Measurements from ENCODE around the gene PRR14L. TPM values are rescaled to one million over a fixed set of nuclear protein-coding genes. Genes with fewer than 3 reads are reported as not detected.

The PRR14L gene
- total and polyA plus RNA-seq, 2 donors (not counting 3 experiments of a cell fraction or from before 2014, with no cell fraction given), result 13.1 to 53.8 TPM

DNA sequence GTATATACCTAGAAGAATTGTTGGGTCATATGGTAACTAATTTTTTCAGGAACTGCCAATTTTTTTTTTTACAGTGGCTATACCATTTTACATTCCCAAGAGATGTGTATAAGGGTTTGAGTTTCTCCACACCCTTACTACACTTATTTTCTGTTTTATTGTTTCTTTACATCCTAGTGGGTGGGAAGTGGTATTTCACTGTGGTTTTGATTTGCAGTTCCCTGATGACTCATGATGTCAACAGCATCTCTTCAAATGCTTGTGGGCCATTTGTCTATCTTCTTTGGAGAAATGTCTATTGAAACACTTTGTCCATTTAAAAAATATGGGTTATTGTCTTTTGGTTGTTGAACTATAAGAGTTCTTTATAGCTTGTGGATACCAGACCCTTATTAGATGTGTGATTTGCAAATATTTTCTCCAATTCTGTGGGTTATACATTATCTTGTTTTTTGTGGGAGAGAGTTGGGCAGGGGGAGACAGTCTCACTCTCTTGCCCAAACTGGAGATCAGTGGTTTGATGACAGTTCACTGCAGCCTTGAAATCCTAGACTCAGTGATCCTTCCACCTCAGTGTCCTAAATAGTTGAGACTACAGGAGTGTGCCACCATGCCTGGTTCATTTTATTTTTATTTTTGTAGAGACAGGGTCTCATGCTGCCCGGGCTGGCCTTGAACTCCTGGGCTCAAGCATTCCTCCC, 57.6 kb downstream of the PRR14L start:
- BruUV-seq (replicated peaks), result no TSS peak
- dilution Hi-C loops (cut with MboI; ENCODE audit: extremely low pct_ligation_motif_present, low sequenced_read_pairs) (no loop called here), intact Hi-C loops (cut with micrococcal nuclease) (no loop called here)
- no peak overlapping the region for H3K9ac ChIP-seq (replicated peaks; ENCODE audit: extremely low read depth, insufficient read depth, low read length)
- H3K4me3 ChIP-seq (replicated peaks in 1 of 3; ENCODE audit: insufficient read depth in 1 of 3, low read depth in 1 of 3, low read length in 3 of 3), result no peak overlapping the region
- H3K9me1 ChIP-seq (replicated peaks; ENCODE audit: control insufficient read depth, extremely low read depth, insufficient read depth, low read length), result no peaks in the 10 kb centered on the region
- peaks cover 3% of the 10 kb centered on the region for H3K4me1 ChIP-seq (ENCODE audit: control insufficient read depth, extremely low read depth, insufficient read depth, low read length)
- H3K27me3 ChIP-seq (ENCODE audit: control insufficient read depth in 2 of 2, insufficient read depth in 2 of 2, low read length in 2 of 2), result no peaks in the 10 kb centered on the region
- H2AFZ ChIP-seq (ENCODE audit: low read depth, low read length), result no peak overlapping the region
- TF ChIP-seq FOS (IDR thresholded peaks at IDR 0.05; ENCODE audit: borderline replicate concordance, insufficient read depth, low read length) (peak; percentile 55), POLR2A (IDR thresholded peaks at IDR 0.05; ENCODE audit: low read depth, low read length) (no peak), MYC (IDR thresholded peaks at IDR 0.05; ENCODE audit: low read depth, low read length) (no peak), POLR2AphosphoS5 (IDR thresholded peaks at IDR 0.05; ENCODE audit: insufficient read depth, low read depth, low read length) (no peak), JUN (IDR thresholded peaks at IDR 0.05; ENCODE audit: borderline replicate concordance, insufficient read depth, insufficient read length, low read depth) (no peak)
- TF ChIP-seq, protein P1, sequence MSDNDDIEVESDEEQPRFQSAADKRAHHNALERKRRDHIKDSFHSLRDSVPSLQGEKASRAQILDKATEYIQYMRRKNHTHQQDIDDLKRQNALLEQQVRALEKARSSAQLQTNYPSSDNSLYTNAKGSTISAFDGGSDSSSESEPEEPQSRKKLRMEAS (IDR thresholded peaks at IDR 0.05; ENCODE audit: insufficient read depth, insufficient read length), result no peak
- peaks cover 4 to 16% of the 10 kb centered on the region in 2 experiments for H3K36me3 ChIP-seq (ENCODE audit: control insufficient read depth in 2 of 2, extremely low read depth in 1 of 2, insufficient read depth in 2 of 2, low read length in 2 of 2)
- POLR2A ChIA-PET, result no interaction called here
- H3K79me2 ChIP-seq (ENCODE audit: control insufficient read depth, insufficient read depth, low read length), result no peaks in the 10 kb centered on the region
- no peak overlapping the region for H3K4me2 ChIP-seq (ENCODE audit: insufficient read depth, low read length)
- DNase-seq (ENCODE audit: low read depth, low spot score), result no peak
- CTCF ChIA-PET, result no interaction called here
- H3K27ac ChIP-seq (ENCODE audit: insufficient read depth, low read depth, low read length), result no peak overlapping the region
- H3K9me3 ChIP-seq (replicated peaks; ENCODE audit: control insufficient read depth, insufficient read depth, low read length), result no peaks in the 10 kb centered on the region
- no peak for FAIRE-seq
- no peaks in the 10 kb centered on the region for H4K20me1 ChIP-seq (replicated peaks; ENCODE audit: control insufficient read depth, extremely low read depth, insufficient read depth, low read length)

- no peak overlapping the region for H3K27ac ChIP-seq (ENCODE audit: insufficient read depth, low read depth, low read length)
- no peak overlapping the region for H3K4me2 ChIP-seq (ENCODE audit: insufficient read depth, low read length)
- no peak overlapping the region for H3K9ac ChIP-seq (replicated peaks; ENCODE audit: extremely low read depth, insufficient read depth, low read length)
- ChIA-PET POLR2A (no interaction called here), CTCF (interaction anchor here (1.5 kb wide), 1 partner anchor 26 kb away, joined by 5 read pairs; no protein-coding TSS in a partner anchor)
- TF ChIP-seq, protein P1 (IDR thresholded peaks at IDR 0.05; ENCODE audit: insufficient read depth, insufficient read length), result no peak
- TF ChIP-seq MYC (IDR thresholded peaks at IDR 0.05; ENCODE audit: low read depth, low read length) (no peak), POLR2A (IDR thresholded peaks at IDR 0.05; ENCODE audit: low read depth, low read length) (no peak), POLR2AphosphoS5 (IDR thresholded peaks at IDR 0.05; ENCODE audit: insufficient read depth, low read depth, low read length) (no peak), FOS (IDR thresholded peaks at IDR 0.05; ENCODE audit: borderline replicate concordance, insufficient read depth, low read length) (no peak), GATA2 (IDR thresholded peaks at IDR 0.05; ENCODE audit: insufficient read depth, insufficient read length, low read depth, low read length) (no peak), JUN (IDR thresholded peaks at IDR 0.05; ENCODE audit: borderline replicate concordance, insufficient read depth, insufficient read length, low read depth) (no peak), EZH2 (IDR thresholded peaks at IDR 0.05; ENCODE audit: borderline replicate concordance, low read depth, low read length, severe bottlenecking) (no peak)
- TF ChIP-seq, protein P2, sequence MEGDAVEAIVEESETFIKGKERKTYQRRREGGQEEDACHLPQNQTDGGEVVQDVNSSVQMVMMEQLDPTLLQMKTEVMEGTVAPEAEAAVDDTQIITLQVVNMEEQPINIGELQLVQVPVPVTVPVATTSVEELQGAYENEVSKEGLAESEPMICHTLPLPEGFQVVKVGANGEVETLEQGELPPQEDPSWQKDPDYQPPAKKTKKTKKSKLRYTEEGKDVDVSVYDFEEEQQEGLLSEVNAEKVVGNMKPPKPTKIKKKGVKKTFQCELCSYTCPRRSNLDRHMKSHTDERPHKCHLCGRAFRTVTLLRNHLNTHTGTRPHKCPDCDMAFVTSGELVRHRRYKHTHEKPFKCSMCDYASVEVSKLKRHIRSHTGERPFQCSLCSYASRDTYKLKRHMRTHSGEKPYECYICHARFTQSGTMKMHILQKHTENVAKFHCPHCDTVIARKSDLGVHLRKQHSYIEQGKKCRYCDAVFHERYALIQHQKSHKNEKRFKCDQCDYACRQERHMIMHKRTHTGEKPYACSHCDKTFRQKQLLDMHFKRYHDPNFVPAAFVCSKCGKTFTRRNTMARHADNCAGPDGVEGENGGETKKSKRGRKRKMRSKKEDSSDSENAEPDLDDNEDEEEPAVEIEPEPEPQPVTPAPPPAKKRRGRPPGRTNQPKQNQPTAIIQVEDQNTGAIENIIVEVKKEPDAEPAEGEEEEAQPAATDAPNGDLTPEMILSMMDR (IDR thresholded peaks at IDR 0.05; ENCODE audit: extremely low read depth in 1 of 2, insufficient read depth in 1 of 2, low read depth in 1 of 2, low read length in 2 of 2), result no peak
- no peak overlapping the region for H3K4me3 ChIP-seq (replicated peaks in 1 of 3; ENCODE audit: insufficient read depth in 1 of 3, low read depth in 1 of 3, low read length in 3 of 3)
- BruUV-seq (replicated peaks), result no TSS peak
- H3K36me3 ChIP-seq (ENCODE audit: control insufficient read depth in 2 of 2, extremely low read depth in 1 of 2, insufficient read depth in 2 of 2, low read length in 2 of 2), result peaks cover 4 to 13% of the 10 kb centered on the region in 2 experiments
- DNase-seq (ENCODE audit: low read depth, low spot score) (no peak), FAIRE-seq (no peak)
- no peak overlapping the region for H2AFZ ChIP-seq (ENCODE audit: low read depth, low read length)
- dilution Hi-C loops (cut with MboI; ENCODE audit: extremely low pct_ligation_motif_present, low sequenced_read_pairs), result no loop called here
- no peaks in the 10 kb centered on the region for H3K9me1 ChIP-seq (replicated peaks; ENCODE audit: control insufficient read depth, extremely low read depth, insufficient read depth, low read length)
- no peaks in the 10 kb centered on the region for H3K9me3 ChIP-seq (replicated peaks; ENCODE audit: control insufficient read depth, insufficient read depth, low read length)
- intact Hi-C loops (cut with micrococcal nuclease), result no loop called here
- H3K4me1 ChIP-seq (ENCODE audit: control insufficient read depth, extremely low read depth, insufficient read depth, low read length), result peaks cover 3% of the 10 kb centered on the region
- no peaks in the 10 kb centered on the region for H3K27me3 ChIP-seq (ENCODE audit: control insufficient read depth in 2 of 2, insufficient read depth in 2 of 2, low read length in 2 of 2)
- no peaks in the 10 kb centered on the region for H3K79me2 ChIP-seq (ENCODE audit: control insufficient read depth, insufficient read depth, low read length)
- H4K20me1 ChIP-seq (replicated peaks; ENCODE audit: control insufficient read depth, extremely low read depth, insufficient read depth, low read length), result no peaks in the 10 kb centered on the region
Observed at GRCh38 chr22:31691408-31691807, 58.5 kb downstream of the PRR14L start.

Measured in endothelial cell of umbilical vein (primary cell).